HCT116 (cell line): Measurements from ENCODE around the gene ATG9A. TPM values are rescaled to one million over a fixed set of nuclear protein-coding genes. Genes with fewer than 3 reads are reported as not detected.
A peak's percentile ranks its signal among the peaks of the same experiment; 100 is the strongest.

Source experiments
- ATAC-seq: fragments of 200-7000 bp; cut with Tn5 transposase; 2 replicates; pipeline ENCODE4 v1.9.1; 2020; ENCODE audit warnings: mild to moderate bottlenecking, moderate library complexity
- BruUV-seq: library from RNA; stranded (reverse); fragments of 400-500 nt; replicated peaks from 2 replicates; lab custom pipeline; 2021; lab: Mats Ljungman, UMichigan
- CTCF ChIA-PET: fragments of 300-600 bp; sonication (Branson Sonifier 250); formaldehyde crosslinking; loops from one replicate; lab custom pipeline; 2021; ENCODE audit warnings: antibody characterized with exemption; lab: Charles Lee
- POLR2A ChIA-PET: fragments of 300-600, 350-600 bp; sonication (Branson Sonifier 250); formaldehyde crosslinking; loops from one replicate; lab custom pipeline; 2021; ENCODE audit warnings: antibody characterized with exemption; lab: Charles Lee
- RAD21 ChIA-PET, 2 experiments: fragments of 300-600 bp; sonication (Branson Sonifier 250); formaldehyde crosslinking; loops; one replicate each; lab custom pipeline; 2023; ENCODE audit warnings: low total read pairs in 2 of 2; ENCODE audit not compliant: uncharacterized antibody in 2 of 2, unreplicated experiment in 2 of 2, low non-redundant PET in 1 of 2; lab: Charles Lee
- DNase-seq: peaks from one replicate; pipeline ENCODE4 v3.0.0-alpha.2; 2010; ENCODE audit warnings: low read depth, low spot score
- H2AFZ ChIP-seq: fragments of 200-600 bp; shearing (Covaris generic), sonication (generic); 2 replicates; pipeline ENCODE4 v1.6.1; 2017; ENCODE audit warnings: low read depth, mixed run types, mixed read lengths, antibody characterized with exemption, low read length; ENCODE audit not compliant: poor library complexity, severe bottlenecking
- H3K27ac ChIP-seq: 2 replicates; pipeline ENCODE4 v1.5.1; 2012; ENCODE audit warnings: low read depth, low read length
- H3K27me3 ChIP-seq: fragments of 200-600 bp; sonication (generic); 2 replicates; pipeline ENCODE4 v1.6.1; 2016; ENCODE audit warnings: mixed run types, low read length, mixed read lengths; ENCODE audit not compliant: insufficient read depth
- H3K36me3 ChIP-seq, 2 experiments: fragments of 200-500 bp in 1 of 2; fragments of 200-600 bp in 1 of 2; sonication (Bioruptor generic) in 1 of 2; sonication (generic) in 1 of 2; 2 replicates each; pipeline versions ENCODE4 v1.5.1 to v1.6.1; 2014 to 2016; ENCODE audit warnings: low read length in 2 of 2, inconsistent platforms in 1 of 2, mixed read lengths in 1 of 2, mixed run types in 1 of 2; ENCODE audit not compliant: insufficient read depth in 2 of 2, control insufficient read depth in 1 of 2
- H3K4me1 ChIP-seq, 2 experiments: fragments of 200-600 bp in 1 of 2; sonication (generic) in 1 of 2; 2 replicates each; pipeline versions ENCODE4 v1.5.1 to v1.6.1; 2012 to 2017; ENCODE audit warnings: low read length in 2 of 2, inconsistent platforms in 1 of 2, mild to moderate bottlenecking in 1 of 2, mixed read lengths in 1 of 2, mixed run types in 1 of 2, moderate library complexity in 1 of 2; ENCODE audit not compliant: insufficient read depth in 2 of 2, control insufficient read depth in 1 of 2
- H3K4me2 ChIP-seq: fragments of 200-600 bp; sonication (generic); 2 replicates; pipeline ENCODE4 v1.6.1; 2017; ENCODE audit warnings: mixed run types, low read length, mixed read lengths
- H3K4me3 ChIP-seq, 2 experiments: fragments of 200-600 bp in 1 of 2; sonication (generic) in 1 of 2; replicated peaks in 1 of 2; 2 replicates each; pipeline ENCODE4 v1.5.1; 2011 to 2016; ENCODE audit warnings: low read length in 2 of 2, control low read depth in 1 of 2, low read depth in 1 of 2, mild to moderate bottlenecking in 1 of 2, mixed read lengths in 1 of 2, mixed run types in 1 of 2
- H3K79me2 ChIP-seq: fragments of 200-600 bp; sonication (generic); 2 replicates; pipeline ENCODE4 v1.6.1; 2017; ENCODE audit warnings: mild to moderate bottlenecking, mixed run types, low read length, moderate library complexity, mixed read lengths; ENCODE audit not compliant: insufficient read depth
- H3K9ac ChIP-seq: fragments of 200-600 bp; sonication (generic); 2 replicates; pipeline ENCODE4 v1.6.1; 2016; ENCODE audit warnings: low read length, mixed read lengths
- H3K9me2 ChIP-seq: fragments of 200-600 bp; sonication (generic), shearing (Covaris generic); 2 replicates; pipeline ENCODE4 v1.6.1; 2017; ENCODE audit warnings: mixed run types, mild to moderate bottlenecking, moderate library complexity; ENCODE audit not compliant: insufficient read depth
- H3K9me3 ChIP-seq, 2 experiments: fragments of 200-500 bp in 1 of 2; fragments of 200-600 bp in 1 of 2; sonication (Bioruptor generic) in 1 of 2; sonication (generic) in 1 of 2; 2 replicates each; pipeline ENCODE4 v1.6.1; 2014 to 2017; ENCODE audit warnings: low read length in 2 of 2, mixed read lengths in 2 of 2, inconsistent platforms in 1 of 2, low read depth in 1 of 2, mild to moderate bottlenecking in 1 of 2, mixed run types in 1 of 2, moderate library complexity in 1 of 2; ENCODE audit not compliant: control insufficient read depth in 1 of 2, insufficient read depth in 1 of 2
- H4K20me1 ChIP-seq: fragments of 200-600 bp; sonication (generic), shearing (Covaris generic); 2 replicates; pipeline ENCODE4 v1.6.1; 2017; ENCODE audit warnings: mixed run types, mild to moderate bottlenecking, moderate library complexity; ENCODE audit not compliant: insufficient read depth
- CBX3 ChIP-seq: IDR thresholded peaks from 2 replicates; pipeline ENCODE4 v1.6.1; 2012; ENCODE audit warnings: low read depth
- CEBPB ChIP-seq: IDR thresholded peaks from 2 replicates; pipeline ENCODE4 v1.6.1; 2012; ENCODE audit warnings: low read depth
- CTCF ChIP-seq, 3 experiments: fragments of 200-600 bp in 1 of 3; sonication (generic) in 1 of 3; IDR thresholded peaks in 2 of 3; conservative IDR thresholded peaks in 1 of 3; 2 replicates each; pipeline ENCODE4 v1.5.1; 2012 to 2017; ENCODE audit warnings: low read depth in 2 of 3, low read length in 2 of 3, antibody characterized with exemption in 1 of 3, borderline replicate concordance in 1 of 3, control low read depth in 1 of 3, mild to moderate bottlenecking in 1 of 3, mixed read lengths in 1 of 3, mixed run types in 1 of 3, moderate library complexity in 1 of 3; ENCODE audit not compliant: insufficient read depth in 1 of 3
- ELF1 ChIP-seq: IDR thresholded peaks from 2 replicates; pipeline ENCODE4 v1.6.1; 2012; ENCODE audit warnings: low read depth, borderline replicate concordance
- EZH2phosphoT487 ChIP-seq: fragments of 200-600 bp; IDR thresholded peaks from 2 replicates; pipeline ENCODE4 v1.6.1; 2018; ENCODE audit warnings: antibody characterized with exemption, borderline replicate concordance
- FOSL1 ChIP-seq: IDR thresholded peaks from 2 replicates; pipeline ENCODE4 v1.6.1; 2012; ENCODE audit warnings: low read depth
- MAX ChIP-seq: IDR thresholded peaks from 2 replicates; pipeline ENCODE4 v1.6.1; 2012
- POLR2AphosphoS5 ChIP-seq: IDR thresholded peaks from 2 replicates; pipeline ENCODE4 v1.6.1; 2011; ENCODE audit warnings: mild to moderate bottlenecking, low read depth, low read length, moderate library complexity
- REST ChIP-seq: IDR thresholded peaks from 2 replicates; pipeline ENCODE4 v1.6.1; 2012; ENCODE audit warnings: low read depth
- SRF ChIP-seq: IDR thresholded peaks from 2 replicates; pipeline ENCODE4 v1.6.1; 2012; ENCODE audit warnings: low read depth
- TCF7L2 ChIP-seq: IDR thresholded peaks from 2 replicates; pipeline ENCODE4 v1.7.0; 2011; ENCODE audit warnings: borderline replicate concordance, inconsistent platforms; ENCODE audit not compliant: insufficient read depth, insufficient read length; ENCODE audit errors: extremely low read depth
- ZNF274 ChIP-seq: fragments of 200-500 bp; sonication (Bioruptor generic); IDR thresholded peaks from 2 replicates; pipeline ENCODE4 v1.6.1; 2014; ENCODE audit warnings: mild to moderate bottlenecking, low read depth, low read length, inconsistent platforms
- intact Hi-C: fragments of 100-400 bp; cut with micrococcal nuclease; formaldehyde crosslinking; loops from 2 replicates; pipeline ENCODE4 v1.10.0; 2022
- total RNA-seq: library from RNA; stranded (reverse); gene quantifications from one replicate; pipeline ENCODE4 v1.2.1, GENCODE V29; 2021; ENCODE audit not compliant: unreplicated experiment

ATG9A gene
- total RNA-seq, 1 experiment from 2014 or later, result 51.8 TPM

DNA sequence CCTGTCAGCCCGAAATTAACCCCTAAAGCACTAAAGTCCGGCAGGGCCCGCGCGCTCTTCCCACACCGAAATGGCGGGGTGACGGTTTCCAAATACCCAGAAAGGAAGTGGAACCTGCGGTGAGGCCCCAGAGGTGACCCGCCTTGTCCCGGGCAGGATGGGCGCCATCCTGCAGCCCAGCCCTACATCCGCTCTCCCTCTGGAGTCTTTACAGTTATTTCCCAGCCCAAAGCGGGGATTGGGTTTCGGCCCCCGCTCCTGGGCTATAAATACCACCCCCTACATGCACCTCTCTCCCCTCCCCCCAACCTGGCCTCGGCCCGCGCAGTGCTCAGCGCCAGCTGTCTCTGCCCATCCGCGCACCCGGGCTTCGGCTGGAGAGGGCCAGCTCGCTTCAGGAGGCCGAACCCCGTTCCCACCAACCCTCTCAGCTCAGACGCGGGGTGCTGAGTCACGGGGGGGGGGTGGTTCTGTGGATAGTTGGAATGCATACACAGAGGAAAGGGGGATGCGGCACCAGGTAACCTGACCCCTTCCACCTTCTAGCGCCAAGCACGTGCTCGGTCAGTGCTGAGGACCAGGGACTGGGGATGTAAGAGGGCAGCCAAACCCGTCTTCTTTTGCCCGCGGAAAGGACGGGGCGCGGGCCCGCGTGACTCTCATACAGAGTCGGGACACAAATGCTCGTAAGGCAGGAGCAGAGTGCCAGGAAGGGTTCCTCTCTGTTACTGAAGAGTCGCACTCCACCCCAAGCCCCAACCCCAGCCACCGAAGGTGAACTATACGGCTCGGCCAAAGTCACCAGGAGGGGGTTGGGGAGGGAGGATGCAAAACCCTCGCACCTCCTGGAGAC is 23.7 kb upstream of the ATG9A start, which contains the start of gene TUBA4B (continued):
- TF ChIP-seq CEBPB, result no peak

- Histone ChIP-seq H3K27ac (peak overlapping the region; percentile 55; the same call in 1 of the 2 replicates), H3K9ac (peak overlapping the region; percentile 77)
- no peak for DNase-seq
Measured at GRCh38 chr2:219252570-219252899, 23.1 kb upstream of the ATG9A start.

More at GRCh38 chr2:219252570-219252899, 23.1 kb upstream of the ATG9A start:
- Histone ChIP-seq H3K27me3 (peaks cover 5% of the 10 kb centered on the region; the same call in 1 of the 2 replicates), H3K9me3 (no peaks in the 10 kb centered on the region), H3K4me2 (peak overlapping the region; percentile 97), H3K79me2 (peaks cover 20% of the 10 kb centered on the region; the same call in 1 of the 2 replicates), H3K4me3 (peak overlapping the region; percentile 69 to 84), H3K36me3 (peaks cover 0 to 3% of the 10 kb centered on the region in 2 experiments; a peak in 1 of 4 replicates), H4K20me1 (no peaks in the 10 kb centered on the region), H3K4me1 (peaks cover 31 to 63% of the 10 kb centered on the region in 2 experiments), H2AFZ (no peak overlapping the region), H3K9me2 (no peaks in the 10 kb centered on the region)
- ChIA-PET POLR2A (interaction anchor here (0.6 to 2.0 kb wide), 4 partner anchors 9 to 301 kb away, joined by 3 to 5 read pairs (median 4); partner anchors contain the start of gene DNAJB2), CTCF (interaction anchor here (0.7 to 2.3 kb wide), 3 partner anchors 26 to 42 kb away, joined by 5 to 8 read pairs (median 6); no protein-coding TSS in a partner anchor), RAD21 (interaction anchor here (0.7 kb wide), 2 partner anchors 22 to 127 kb away, joined by 4 to 5 read pairs; no protein-coding TSS in a partner anchor)
- intact Hi-C loops, result loop anchor here (2.0 kb wide), 1 partner anchor 42 kb away; no protein-coding TSS in a partner anchor
- no peak for ATAC-seq
- no TSS peak for BruUV-seq
- TF ChIP-seq EZH2phosphoT487 (no peak), CBX3 (no peak), TCF7L2 (no peak), REST (no peak), CTCF (IDR thresholded peaks at IDR 0.05 in 2 of 3, conservative IDR thresholded peaks at IDR 0.05 in 1 of 3; ENCODE audit: borderline replicate concordance in 1 of 3, insufficient read depth in 1 of 3, low read depth in 2 of 3, low read length in 2 of 3) (no peak), SRF (no peak), MAX (no peak), POLR2AphosphoS5 (no peak), FOSL1 (no peak), ELF1 (no peak), ZNF274 (no peak)
- TF ChIP-seq, all 23 proteins: peak for 0
